PC-3 (cell line): ENCODE results near the gene MAJIN.

Experiments
- CTCF ChIP-seq: fragments of 300-600 bp; sonication (generic); conservative IDR thresholded peaks from 2 replicates; pipeline ENCODE4 v1.5.1; 2017; ENCODE audit warnings: antibody characterized with exemption, low read depth, mild to moderate bottlenecking, low read length
- EZH2 ChIP-seq: fragments of 300-600 bp; sonication (generic); IDR thresholded peaks from one replicate; pipeline ENCODE4 v1.6.1; 2017; ENCODE audit warnings: antibody characterized with exemption, mild to moderate bottlenecking, low read length; ENCODE audit not compliant: unreplicated experiment
- EZH2phosphoT487 ChIP-seq: fragments of 300-600 bp; sonication (generic); IDR thresholded peaks from 2 replicates; pipeline ENCODE4 v1.6.1; 2018; ENCODE audit warnings: mild to moderate bottlenecking, antibody characterized with exemption, low read length, borderline replicate concordance

DNA sequence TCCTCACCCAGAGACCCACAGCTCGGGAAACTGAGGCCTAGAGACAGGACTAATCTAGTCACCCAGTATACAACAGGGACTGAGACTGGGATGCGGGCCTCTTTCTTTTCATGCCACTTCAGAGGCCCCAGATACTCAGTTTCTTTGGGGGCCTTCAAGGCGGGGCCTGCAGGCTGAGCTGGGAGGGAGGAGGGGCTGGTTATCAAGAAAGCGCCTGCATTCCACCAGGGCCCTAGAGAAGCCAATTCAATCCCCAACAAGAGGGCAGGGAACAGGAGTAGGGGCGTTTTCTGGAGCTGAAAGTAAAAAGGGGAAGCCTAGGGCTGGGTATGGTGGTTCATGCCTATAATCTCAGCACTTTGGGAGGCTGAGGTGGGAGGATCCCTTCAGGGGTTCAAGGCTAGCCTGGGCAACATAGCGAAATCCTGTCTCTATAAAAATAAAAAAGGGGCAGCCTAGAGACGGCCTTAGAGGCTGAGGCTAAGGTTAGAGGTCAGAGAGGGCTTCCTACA lies 56.5 kb downstream of the MAJIN start:
- TF ChIP-seq CTCF (no peak), EZH2 (no peak), EZH2phosphoT487 (no peak)
